ENCODE measurements around the gene UBE2D1.

Gene UBE2D1

GRCh38 chr10:58322072-58322834 lies 12.6 kb upstream of the UBE2D1 start:
- no peak for DNase-seq
- Mint-ChIP-seq H3K4me3 (no peak overlapping the region), H3K36me3 (ENCODE audit: low read depth) (no peaks in the 10 kb centered on the region), H3K4me1 (ENCODE audit: low read depth) (peaks cover 11% of the 10 kb centered on the region), H3K27ac (no peak overlapping the region), H3K27me3 (no peaks in the 10 kb centered on the region), H3K9me3 (no peaks in the 10 kb centered on the region)

- Mint-ChIP-seq H3K27ac (no peak overlapping the region), H3K4me3 (no peak overlapping the region), H3K36me3 (ENCODE audit: low read depth) (no peaks in the 10 kb centered on the region), H3K9me3 (no peaks in the 10 kb centered on the region), H3K4me1 (ENCODE audit: low read depth) (peaks cover 11% of the 10 kb centered on the region), H3K27me3 (no peaks in the 10 kb centered on the region)
- DNase-seq: no peak
Measured at GRCh38 chr10:58322835-58323209, 12.0 kb upstream of the UBE2D1 start.

GRCh38 chr10:58326967-58327381 lies 7.8 kb upstream of the UBE2D1 start:
- Mint-ChIP-seq H3K27ac (no peak overlapping the region), H3K4me3 (no peak overlapping the region), H3K4me1 (ENCODE audit: low read depth) (peaks cover 12% of the 10 kb centered on the region), H3K36me3 (ENCODE audit: low read depth) (no peaks in the 10 kb centered on the region), H3K9me3 (no peaks in the 10 kb centered on the region), H3K27me3 (no peaks in the 10 kb centered on the region)
- no peak for DNase-seq

GRCh38 chr10:58328233-58328632 lies 6.6 kb upstream of the UBE2D1 start:
- Mint-ChIP-seq H3K4me3 (no peak overlapping the region), H3K27me3 (no peaks in the 10 kb centered on the region), H3K36me3 (ENCODE audit: low read depth) (no peaks in the 10 kb centered on the region), H3K27ac (no peak overlapping the region), H3K9me3 (no peaks in the 10 kb centered on the region), H3K4me1 (ENCODE audit: low read depth) (peaks cover 1% of the 10 kb centered on the region)
- DNase-seq: no peak

GRCh38 chr10:58330431-58330830 lies 4.4 kb upstream of the UBE2D1 start:
- Mint-ChIP-seq H3K36me3 (ENCODE audit: low read depth) (peaks cover under 1% of the 10 kb centered on the region), H3K4me1 (ENCODE audit: low read depth) (peaks cover 8% of the 10 kb centered on the region)

GRCh38 chr10:58331646-58332045 lies 3.2 kb upstream of the UBE2D1 start:
- peaks cover 19% of the 10 kb centered on the region for H3K4me1 Mint-ChIP-seq (ENCODE audit: low read depth)
- H3K9me3 Mint-ChIP-seq: no peaks in the 10 kb centered on the region
- H3K27ac Mint-ChIP-seq: no peak overlapping the region
- peaks cover 12% of the 10 kb centered on the region for H3K36me3 Mint-ChIP-seq (ENCODE audit: low read depth)
- no peak overlapping the region for H3K4me3 Mint-ChIP-seq
- no peaks in the 10 kb centered on the region for H3K27me3 Mint-ChIP-seq
- DNase-seq: no peak

More at GRCh38 chr10:58330431-58330830, 4.4 kb upstream of the UBE2D1 start:
- no peak for DNase-seq
- no peaks in the 10 kb centered on the region for H3K27me3 Mint-ChIP-seq
- H3K4me3 Mint-ChIP-seq: no peak overlapping the region
- H3K27ac Mint-ChIP-seq: no peak overlapping the region
- no peaks in the 10 kb centered on the region for H3K9me3 Mint-ChIP-seq

GRCh38 chr10:58335306-58336005 lies 650 bp downstream of the UBE2D1 start:
- DNase-seq: peak; percentile 51
- peaks cover 39% of the 10 kb centered on the region for H3K4me1 Mint-ChIP-seq (ENCODE audit: low read depth)
- H3K36me3 Mint-ChIP-seq (ENCODE audit: low read depth): peaks cover 24% of the 10 kb centered on the region
- H3K27me3 Mint-ChIP-seq: no peaks in the 10 kb centered on the region
- no peaks in the 10 kb centered on the region for H3K9me3 Mint-ChIP-seq
- H3K27ac Mint-ChIP-seq: peak overlapping the region; percentile 94
- peak overlapping the region; percentile 97 for H3K4me3 Mint-ChIP-seq

GRCh38 chr10:58336242-58336641 lies 1.4 kb downstream of the UBE2D1 start:
- Mint-ChIP-seq H3K4me1 (ENCODE audit: low read depth) (peaks cover 46% of the 10 kb centered on the region), H3K36me3 (ENCODE audit: low read depth) (peaks cover 27% of the 10 kb centered on the region), H3K27ac (no peak overlapping the region), H3K9me3 (no peaks in the 10 kb centered on the region), H3K27me3 (no peaks in the 10 kb centered on the region), H3K4me3 (peak overlapping the region; percentile 97)
- no peak for DNase-seq

GRCh38 chr10:58341422-58341821 lies 6.6 kb downstream of the UBE2D1 start:
- Mint-ChIP-seq H3K36me3 (ENCODE audit: low read depth) (peaks cover 30% of the 10 kb centered on the region), H3K4me1 (ENCODE audit: low read depth) (peaks cover 46% of the 10 kb centered on the region), H3K9me3 (no peaks in the 10 kb centered on the region), H3K4me3 (no peak overlapping the region), H3K27ac (no peak overlapping the region), H3K27me3 (no peaks in the 10 kb centered on the region)
- DNase-seq: no peak

GRCh38 chr10:58341947-58342346 lies 7.1 kb downstream of the UBE2D1 start:
- Mint-ChIP-seq H3K9me3 (no peaks in the 10 kb centered on the region), H3K27me3 (no peaks in the 10 kb centered on the region), H3K36me3 (ENCODE audit: low read depth) (peaks cover 31% of the 10 kb centered on the region), H3K4me1 (ENCODE audit: low read depth) (peaks cover 42% of the 10 kb centered on the region), H3K27ac (no peak overlapping the region), H3K4me3 (no peak overlapping the region)
- DNase-seq: no peak

GRCh38 chr10:58347967-58348366 lies 13.2 kb downstream of the UBE2D1 start:
- H3K4me3 Mint-ChIP-seq: no peak overlapping the region
- H3K4me1 Mint-ChIP-seq (ENCODE audit: low read depth): peaks cover 40% of the 10 kb centered on the region
- H3K27ac Mint-ChIP-seq: no peak overlapping the region
- H3K27me3 Mint-ChIP-seq: no peaks in the 10 kb centered on the region
- no peak for DNase-seq
- peaks cover 41% of the 10 kb centered on the region for H3K36me3 Mint-ChIP-seq (ENCODE audit: low read depth)
- no peaks in the 10 kb centered on the region for H3K9me3 Mint-ChIP-seq

- H3K4me3 Mint-ChIP-seq: no peak overlapping the region
- H3K4me1 Mint-ChIP-seq (ENCODE audit: low read depth): peaks cover 42% of the 10 kb centered on the region
- H3K27ac Mint-ChIP-seq: no peak overlapping the region
- H3K27me3 Mint-ChIP-seq: no peaks in the 10 kb centered on the region
- no peak for DNase-seq
- H3K36me3 Mint-ChIP-seq (ENCODE audit: low read depth): peaks cover 37% of the 10 kb centered on the region
- no peaks in the 10 kb centered on the region for H3K9me3 Mint-ChIP-seq
Measured at GRCh38 chr10:58348571-58349033, 13.8 kb downstream of the UBE2D1 start.

GRCh38 chr10:58350023-58350422 lies 15.2 kb downstream of the UBE2D1 start:
- H3K4me1 Mint-ChIP-seq (ENCODE audit: low read depth): peaks cover 44% of the 10 kb centered on the region
- no peak for DNase-seq
- no peaks in the 10 kb centered on the region for H3K27me3 Mint-ChIP-seq
- H3K27ac Mint-ChIP-seq: no peak overlapping the region
- no peaks in the 10 kb centered on the region for H3K9me3 Mint-ChIP-seq
- no peak overlapping the region for H3K4me3 Mint-ChIP-seq
- H3K36me3 Mint-ChIP-seq (ENCODE audit: low read depth): peaks cover 37% of the 10 kb centered on the region

GRCh38 chr10:58350619-58351323 lies 16.0 kb downstream of the UBE2D1 start:
- peaks cover 48% of the 10 kb centered on the region for H3K4me1 Mint-ChIP-seq (ENCODE audit: low read depth)
- DNase-seq: no peak
- H3K4me3 Mint-ChIP-seq: no peak overlapping the region
- peaks cover 33% of the 10 kb centered on the region for H3K36me3 Mint-ChIP-seq (ENCODE audit: low read depth)
- no peak overlapping the region for H3K27ac Mint-ChIP-seq
- H3K9me3 Mint-ChIP-seq: no peaks in the 10 kb centered on the region
- no peaks in the 10 kb centered on the region for H3K27me3 Mint-ChIP-seq

All from activated T-cell treated with anti-CD3 and anti-CD28 coated beads, Interleukin-2, amount 50 U/mL, for 24 hours (primary cell).